ENCODE results near the gene TSPYL1. TPM values are rescaled to one million over a fixed set of nuclear protein-coding genes. Genes with fewer than 3 reads are reported as not detected.

The TSPYL1 gene
- total and polyA plus RNA-seq, 4 donors: 25.1 to 39.8 (median 30.2) TPM

- H3K27me3 ChIP-seq (ENCODE audit: control insufficient read depth in 4 of 4, insufficient read depth in 4 of 4, low read length in 3 of 4): no peaks in the 10 kb centered on the region
- no peaks in the 10 kb centered on the region for H3K36me3 ChIP-seq (ENCODE audit: control insufficient read depth in 4 of 4, insufficient read depth in 3 of 4, low read depth in 1 of 4, low read length in 3 of 4)
- no peak overlapping the region for H3K4me3 ChIP-seq (ENCODE audit: low read depth in 1 of 3, low read length in 3 of 3)
- H3K4me1 ChIP-seq (ENCODE audit: control insufficient read depth in 4 of 4, insufficient read depth in 4 of 4, low read length in 3 of 4): peaks cover 0 to 3% (median 1%) of the 10 kb centered on the region in 4 donors
- peaks cover 0 to 3% (median 0%) of the 10 kb centered on the region in 4 donors for H3K9me3 ChIP-seq (ENCODE audit: control insufficient read depth in 4 of 4, low read length in 3 of 4)
- TF ChIP-seq, protein P1, sequence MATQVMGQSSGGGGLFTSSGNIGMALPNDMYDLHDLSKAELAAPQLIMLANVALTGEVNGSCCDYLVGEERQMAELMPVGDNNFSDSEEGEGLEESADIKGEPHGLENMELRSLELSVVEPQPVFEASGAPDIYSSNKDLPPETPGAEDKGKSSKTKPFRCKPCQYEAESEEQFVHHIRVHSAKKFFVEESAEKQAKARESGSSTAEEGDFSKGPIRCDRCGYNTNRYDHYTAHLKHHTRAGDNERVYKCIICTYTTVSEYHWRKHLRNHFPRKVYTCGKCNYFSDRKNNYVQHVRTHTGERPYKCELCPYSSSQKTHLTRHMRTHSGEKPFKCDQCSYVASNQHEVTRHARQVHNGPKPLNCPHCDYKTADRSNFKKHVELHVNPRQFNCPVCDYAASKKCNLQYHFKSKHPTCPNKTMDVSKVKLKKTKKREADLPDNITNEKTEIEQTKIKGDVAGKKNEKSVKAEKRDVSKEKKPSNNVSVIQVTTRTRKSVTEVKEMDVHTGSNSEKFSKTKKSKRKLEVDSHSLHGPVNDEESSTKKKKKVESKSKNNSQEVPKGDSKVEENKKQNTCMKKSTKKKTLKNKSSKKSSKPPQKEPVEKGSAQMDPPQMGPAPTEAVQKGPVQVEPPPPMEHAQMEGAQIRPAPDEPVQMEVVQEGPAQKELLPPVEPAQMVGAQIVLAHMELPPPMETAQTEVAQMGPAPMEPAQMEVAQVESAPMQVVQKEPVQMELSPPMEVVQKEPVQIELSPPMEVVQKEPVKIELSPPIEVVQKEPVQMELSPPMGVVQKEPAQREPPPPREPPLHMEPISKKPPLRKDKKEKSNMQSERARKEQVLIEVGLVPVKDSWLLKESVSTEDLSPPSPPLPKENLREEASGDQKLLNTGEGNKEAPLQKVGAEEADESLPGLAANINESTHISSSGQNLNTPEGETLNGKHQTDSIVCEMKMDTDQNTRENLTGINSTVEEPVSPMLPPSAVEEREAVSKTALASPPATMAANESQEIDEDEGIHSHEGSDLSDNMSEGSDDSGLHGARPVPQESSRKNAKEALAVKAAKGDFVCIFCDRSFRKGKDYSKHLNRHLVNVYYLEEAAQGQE (IDR thresholded peaks at IDR 0.05): no peak
- TF ChIP-seq, protein P2, sequence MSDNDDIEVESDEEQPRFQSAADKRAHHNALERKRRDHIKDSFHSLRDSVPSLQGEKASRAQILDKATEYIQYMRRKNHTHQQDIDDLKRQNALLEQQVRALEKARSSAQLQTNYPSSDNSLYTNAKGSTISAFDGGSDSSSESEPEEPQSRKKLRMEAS (IDR thresholded peaks at IDR 0.05): no peak
- TF ChIP-seq NR2F2 (IDR thresholded peaks at IDR 0.05): no peak
- TF ChIP-seq RXRA (IDR thresholded peaks at IDR 0.05): no peak
- TF ChIP-seq GABPA (IDR thresholded peaks at IDR 0.05 in 1 of 2, conservative IDR thresholded peaks at IDR 0.05 in 1 of 2): no peak
- TF ChIP-seq HNF4A (conservative IDR thresholded peaks at IDR 0.05): no peak
- TF ChIP-seq RAD21 (IDR thresholded peaks at IDR 0.05): no peak
- no peak for TF ChIP-seq FOXA1 (IDR thresholded peaks at IDR 0.05)
- TF ChIP-seq TAF1 (conservative IDR thresholded peaks at IDR 0.05): no peak
- no peak for TF ChIP-seq YY1 (IDR thresholded peaks at IDR 0.05)
- TF ChIP-seq ATF3 (IDR thresholded peaks at IDR 0.05): no peak
- TF ChIP-seq, protein P3, sequence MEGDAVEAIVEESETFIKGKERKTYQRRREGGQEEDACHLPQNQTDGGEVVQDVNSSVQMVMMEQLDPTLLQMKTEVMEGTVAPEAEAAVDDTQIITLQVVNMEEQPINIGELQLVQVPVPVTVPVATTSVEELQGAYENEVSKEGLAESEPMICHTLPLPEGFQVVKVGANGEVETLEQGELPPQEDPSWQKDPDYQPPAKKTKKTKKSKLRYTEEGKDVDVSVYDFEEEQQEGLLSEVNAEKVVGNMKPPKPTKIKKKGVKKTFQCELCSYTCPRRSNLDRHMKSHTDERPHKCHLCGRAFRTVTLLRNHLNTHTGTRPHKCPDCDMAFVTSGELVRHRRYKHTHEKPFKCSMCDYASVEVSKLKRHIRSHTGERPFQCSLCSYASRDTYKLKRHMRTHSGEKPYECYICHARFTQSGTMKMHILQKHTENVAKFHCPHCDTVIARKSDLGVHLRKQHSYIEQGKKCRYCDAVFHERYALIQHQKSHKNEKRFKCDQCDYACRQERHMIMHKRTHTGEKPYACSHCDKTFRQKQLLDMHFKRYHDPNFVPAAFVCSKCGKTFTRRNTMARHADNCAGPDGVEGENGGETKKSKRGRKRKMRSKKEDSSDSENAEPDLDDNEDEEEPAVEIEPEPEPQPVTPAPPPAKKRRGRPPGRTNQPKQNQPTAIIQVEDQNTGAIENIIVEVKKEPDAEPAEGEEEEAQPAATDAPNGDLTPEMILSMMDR (IDR thresholded peaks at IDR 0.05; ENCODE audit: low read depth, low read length, missing input control): no peak
- TF ChIP-seq, protein P4, sequence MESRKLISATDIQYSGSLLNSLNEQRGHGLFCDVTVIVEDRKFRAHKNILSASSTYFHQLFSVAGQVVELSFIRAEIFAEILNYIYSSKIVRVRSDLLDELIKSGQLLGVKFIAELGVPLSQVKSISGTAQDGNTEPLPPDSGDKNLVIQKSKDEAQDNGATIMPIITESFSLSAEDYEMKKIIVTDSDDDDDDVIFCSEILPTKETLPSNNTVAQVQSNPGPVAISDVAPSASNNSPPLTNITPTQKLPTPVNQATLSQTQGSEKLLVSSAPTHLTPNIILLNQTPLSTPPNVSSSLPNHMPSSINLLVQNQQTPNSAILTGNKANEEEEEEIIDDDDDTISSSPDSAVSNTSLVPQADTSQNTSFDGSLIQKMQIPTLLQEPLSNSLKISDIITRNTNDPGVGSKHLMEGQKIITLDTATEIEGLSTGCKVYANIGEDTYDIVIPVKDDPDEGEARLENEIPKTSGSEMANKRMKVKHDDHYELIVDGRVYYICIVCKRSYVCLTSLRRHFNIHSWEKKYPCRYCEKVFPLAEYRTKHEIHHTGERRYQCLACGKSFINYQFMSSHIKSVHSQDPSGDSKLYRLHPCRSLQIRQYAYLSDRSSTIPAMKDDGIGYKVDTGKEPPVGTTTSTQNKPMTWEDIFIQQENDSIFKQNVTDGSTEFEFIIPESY (IDR thresholded peaks at IDR 0.05): no peak
- no peak for TF ChIP-seq EGR1 (IDR thresholded peaks at IDR 0.05; ENCODE audit: low read depth in 2 of 2)
- TF ChIP-seq SP1 (IDR thresholded peaks at IDR 0.05): no peak
- TF ChIP-seq HNF4G (IDR thresholded peaks at IDR 0.05): no peak
- no peak for TF ChIP-seq JUND (IDR thresholded peaks at IDR 0.05)
- no peak for TF ChIP-seq FOXA2 (IDR thresholded peaks at IDR 0.05)
- no peak overlapping the region for H3K9ac ChIP-seq (ENCODE audit: low read depth in 1 of 2, low read length in 2 of 2)
- no peak for DNase-seq (ENCODE audit: low spot score)
- no peak overlapping the region for H3K27ac ChIP-seq (ENCODE audit: low read depth in 1 of 2, low read length in 2 of 2)
Observed at GRCh38 chr6:116329156-116329555, 49.4 kb upstream of the TSPYL1 start.

Data from liver (tissue), 9 donors.